T-helper 2 cell treated with Interferon-gamma antibody and Interleukin-4, amounts not matched to agents 5 μg/mL and 100 μg/mL, for 36 hours (primary cell): Measurements from ENCODE around the gene C5orf58.

Experiments used
- DNase-seq: peaks from one replicate; pipeline ENCODE4 v3.0.0; 2021; ENCODE audit warnings: low spot score
- H3K27ac Mint-ChIP-seq: one replicate; pipeline ENCODE4 v1.8.0; 2021; ENCODE audit warnings: mild to moderate bottlenecking, mixed read lengths
- H3K27me3 Mint-ChIP-seq: one replicate; pipeline ENCODE4 v1.8.0; 2021; ENCODE audit warnings: low read depth, mixed read lengths
- H3K36me3 Mint-ChIP-seq: one replicate; pipeline ENCODE4 v1.8.0; 2021; ENCODE audit warnings: low read depth, mixed read lengths
- H3K4me1 Mint-ChIP-seq: one replicate; pipeline ENCODE4 v1.8.0; 2021; ENCODE audit warnings: low read depth, mixed read lengths
- H3K4me3 Mint-ChIP-seq: one replicate; pipeline ENCODE4 v1.8.0; 2022; ENCODE audit warnings: mild to moderate bottlenecking, moderate library complexity, mixed read lengths
- H3K9me3 Mint-ChIP-seq: one replicate; pipeline ENCODE4 v1.8.0; 2021; ENCODE audit warnings: mixed read lengths

C5orf58 gene

DNA sequence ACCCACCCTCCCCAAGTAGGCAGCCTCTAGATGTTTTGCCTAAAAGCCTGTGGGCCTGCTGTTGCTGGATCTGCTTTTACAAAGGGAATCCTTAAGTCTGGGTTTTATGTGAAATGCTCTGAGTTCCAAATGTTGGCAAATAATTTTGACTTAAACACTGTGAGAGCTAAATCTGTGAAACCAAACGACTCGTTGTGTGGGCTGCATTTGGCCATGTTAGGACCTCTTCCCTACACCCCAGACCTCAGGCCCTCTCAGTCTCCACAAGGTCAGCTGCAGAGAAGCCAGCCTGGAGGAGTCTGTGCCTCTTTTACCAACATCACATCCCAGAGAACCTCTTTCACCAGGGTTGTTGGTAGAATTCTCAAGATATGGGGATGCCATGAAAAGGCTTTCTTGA lies 55.4 kb downstream of the C5orf58 start:
- Mint-ChIP-seq H3K9me3 (no peaks in the 10 kb centered on the region), H3K27ac (peak overlapping the region; percentile 66), H3K27me3 (no peaks in the 10 kb centered on the region), H3K4me3 (peak overlapping the region; percentile 100), H3K36me3 (peaks cover 98% of the 10 kb centered on the region), H3K4me1 (peaks cover 96% of the 10 kb centered on the region)
- no peak for DNase-seq

DNA sequence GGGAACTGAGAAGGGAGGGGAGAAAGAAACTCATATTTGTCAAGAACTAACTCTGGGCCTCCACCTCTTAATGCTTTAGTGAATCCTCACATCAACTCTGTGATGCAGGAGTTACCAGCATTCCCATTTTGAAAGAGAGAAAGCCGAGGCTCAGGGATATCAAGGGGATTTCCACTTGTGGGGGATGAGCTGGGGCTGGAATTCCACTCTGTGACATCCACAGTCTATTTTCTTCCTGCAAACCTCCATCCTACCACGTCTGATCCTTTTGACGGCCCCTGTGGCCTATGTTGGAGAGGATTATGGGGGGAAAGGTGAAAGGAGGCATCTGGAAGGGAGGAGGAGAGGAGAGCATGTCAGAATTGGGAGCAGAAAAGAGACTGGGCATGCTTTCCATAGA lies 55.8 kb downstream of the C5orf58 start:
- H3K27ac Mint-ChIP-seq, result peak overlapping the region; percentile 66
- no peaks in the 10 kb centered on the region for H3K27me3 Mint-ChIP-seq
- no peak for DNase-seq
- H3K4me3 Mint-ChIP-seq, result peak overlapping the region; percentile 100
- H3K36me3 Mint-ChIP-seq, result peaks cover 98% of the 10 kb centered on the region
- H3K4me1 Mint-ChIP-seq, result peaks cover 96% of the 10 kb centered on the region
- H3K9me3 Mint-ChIP-seq, result no peaks in the 10 kb centered on the region

DNA sequence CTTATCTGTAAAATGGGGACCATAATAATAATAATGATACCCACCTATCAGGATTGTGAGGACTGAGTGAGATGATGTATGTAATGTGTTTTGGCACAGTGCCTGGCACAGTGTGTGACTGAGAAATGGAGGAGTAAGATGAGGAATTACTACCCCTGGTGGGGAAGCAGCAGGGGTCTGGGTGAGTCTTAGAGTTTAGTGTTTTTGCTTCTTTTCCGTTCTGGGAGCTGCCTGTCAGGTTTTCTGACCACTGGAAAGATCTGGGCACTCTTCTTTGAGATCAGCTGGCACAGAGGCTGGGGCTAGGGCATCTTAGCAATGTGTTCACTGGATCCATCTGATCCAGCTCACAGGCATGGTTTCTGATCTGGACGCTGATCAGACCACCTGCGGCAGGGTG lies 56.3 kb downstream of the C5orf58 start:
- H3K36me3 Mint-ChIP-seq, result peaks cover 98% of the 10 kb centered on the region
- DNase-seq, result no peak
- H3K27me3 Mint-ChIP-seq, result no peaks in the 10 kb centered on the region
- H3K9me3 Mint-ChIP-seq, result no peaks in the 10 kb centered on the region
- peak overlapping the region; percentile 100 for H3K4me3 Mint-ChIP-seq
- H3K4me1 Mint-ChIP-seq, result peaks cover 92% of the 10 kb centered on the region
- H3K27ac Mint-ChIP-seq, result peak overlapping the region; percentile 68

DNA sequence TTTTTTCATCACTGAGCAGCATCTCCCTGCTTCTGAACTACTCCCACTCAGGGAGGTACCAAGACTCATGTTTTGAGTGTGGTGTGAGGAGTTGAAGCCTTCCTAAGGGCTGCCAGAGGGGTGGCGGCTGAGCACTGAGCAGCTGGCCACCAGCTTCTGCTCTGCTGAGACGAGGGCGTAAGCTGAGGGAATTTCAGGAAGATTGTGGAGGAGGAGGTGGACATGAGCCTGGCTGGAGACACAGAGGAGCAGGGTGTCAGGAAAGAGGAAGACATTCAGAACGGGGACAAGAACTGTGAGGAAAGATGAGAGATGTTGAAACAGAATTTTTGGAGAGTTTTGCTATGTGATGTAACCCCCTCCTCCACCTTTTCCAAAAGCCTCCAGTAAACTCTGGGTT lies 57.0 kb downstream of the C5orf58 start:
- Mint-ChIP-seq H3K27ac (peak overlapping the region; percentile 88), H3K36me3 (peaks cover 99% of the 10 kb centered on the region), H3K27me3 (no peaks in the 10 kb centered on the region), H3K9me3 (no peaks in the 10 kb centered on the region), H3K4me3 (peak overlapping the region; percentile 100), H3K4me1 (peaks cover 94% of the 10 kb centered on the region)
- no peak for DNase-seq

DNA sequence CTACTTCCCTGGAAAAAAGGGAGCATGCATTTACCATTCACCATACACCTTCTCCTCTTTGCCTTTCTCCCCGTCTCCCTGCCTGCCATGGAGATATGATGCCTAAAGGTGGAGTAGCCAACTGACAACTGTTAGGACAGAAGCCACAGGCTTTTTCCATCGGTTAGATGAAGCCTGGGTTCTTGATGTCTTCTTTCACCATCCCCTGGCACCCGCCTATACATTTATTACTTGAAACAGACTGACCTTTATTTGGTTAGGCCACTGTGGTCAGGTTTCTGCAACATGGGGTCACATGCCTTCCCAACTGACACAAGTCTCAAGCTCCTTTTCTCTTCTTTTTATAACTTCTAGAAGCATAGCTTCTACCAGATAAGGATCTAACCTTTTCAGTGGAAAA lies 57.7 kb downstream of the C5orf58 start:
- Mint-ChIP-seq H3K36me3 (peaks cover 99% of the 10 kb centered on the region), H3K9me3 (no peaks in the 10 kb centered on the region), H3K27me3 (no peaks in the 10 kb centered on the region), H3K27ac (peak overlapping the region; percentile 87), H3K4me1 (peaks cover 87% of the 10 kb centered on the region), H3K4me3 (peak overlapping the region; percentile 100)
- DNase-seq, result no peak

DNA sequence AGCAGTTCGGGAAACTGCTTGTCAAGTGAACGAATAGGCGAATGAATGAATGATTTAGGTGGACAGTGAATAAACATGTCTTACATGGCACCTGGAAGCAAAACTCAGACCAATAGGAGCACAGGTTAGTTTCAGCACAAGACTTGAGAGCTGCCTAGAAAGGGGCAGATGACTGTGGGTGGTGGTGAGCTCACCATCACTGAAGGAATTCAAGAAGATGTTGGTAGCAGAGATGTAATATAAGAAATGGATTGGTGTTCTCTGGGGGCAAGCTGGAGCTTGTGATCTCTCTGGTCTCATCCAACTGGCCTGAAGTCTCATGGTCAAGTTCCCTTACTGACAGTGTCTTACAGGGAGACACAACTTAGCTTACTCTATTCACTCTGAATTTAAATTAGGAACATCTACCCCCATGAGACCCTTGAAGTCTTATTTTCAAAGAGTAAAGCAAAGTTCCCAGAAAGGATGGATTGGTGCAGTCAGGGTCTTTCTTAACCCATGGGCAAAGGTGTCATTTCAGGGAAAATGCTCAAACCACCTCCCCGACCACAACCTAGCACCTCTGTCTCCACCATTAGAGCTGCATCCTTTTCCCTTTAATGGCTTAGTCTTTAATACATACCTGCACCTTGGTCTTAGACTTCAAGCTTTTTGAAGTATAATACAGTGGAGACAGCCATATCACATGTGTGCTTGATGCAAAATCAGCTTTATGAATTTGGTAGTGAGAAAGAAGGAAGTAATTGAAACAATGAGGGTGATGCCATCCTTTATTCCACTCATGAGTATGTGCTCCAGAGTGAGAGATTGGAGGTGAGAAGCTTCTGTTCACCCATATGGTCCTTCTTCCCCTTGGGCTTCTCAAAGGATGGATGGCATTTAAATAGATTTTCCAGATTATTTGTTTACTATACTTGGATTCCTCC lies 59.7 kb downstream of the C5orf58 start:
- Mint-ChIP-seq H3K4me1 (peaks cover 68% of the 10 kb centered on the region), H3K36me3 (peaks cover 99% of the 10 kb centered on the region), H3K27me3 (no peaks in the 10 kb centered on the region), H3K9me3 (no peaks in the 10 kb centered on the region), H3K27ac (peak overlapping the region; percentile 83), H3K4me3 (peak overlapping the region; percentile 100)
- no peak for DNase-seq

DNA sequence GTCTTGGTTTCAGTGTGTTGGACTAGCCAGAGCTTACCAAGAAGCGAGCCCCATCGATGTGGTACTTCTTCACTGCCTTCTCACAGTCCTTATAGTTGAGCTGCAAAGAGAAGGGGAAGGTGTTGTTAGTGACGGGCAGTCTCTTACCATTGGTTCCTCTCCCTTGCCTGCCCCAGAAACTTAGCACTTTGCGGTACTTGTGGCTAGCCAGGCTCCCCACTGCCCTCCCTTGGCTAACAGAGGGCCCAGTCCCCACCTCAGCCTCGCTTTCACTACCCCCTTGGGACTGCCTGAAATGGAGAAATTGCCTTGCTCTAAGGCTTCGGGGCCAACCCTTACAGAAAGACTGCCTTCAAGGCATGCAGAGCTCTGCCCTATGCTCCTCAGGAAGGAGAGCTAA lies 60.5 kb downstream of the C5orf58 start:
- peak overlapping the region; percentile 83 for H3K27ac Mint-ChIP-seq
- peak overlapping the region; percentile 100 for H3K4me3 Mint-ChIP-seq
- H3K36me3 Mint-ChIP-seq, result peaks cover 94% of the 10 kb centered on the region
- H3K4me1 Mint-ChIP-seq, result peaks cover 66% of the 10 kb centered on the region
- H3K9me3 Mint-ChIP-seq, result no peaks in the 10 kb centered on the region
- DNase-seq, result peak; percentile 72
- H3K27me3 Mint-ChIP-seq, result no peaks in the 10 kb centered on the region

DNA sequence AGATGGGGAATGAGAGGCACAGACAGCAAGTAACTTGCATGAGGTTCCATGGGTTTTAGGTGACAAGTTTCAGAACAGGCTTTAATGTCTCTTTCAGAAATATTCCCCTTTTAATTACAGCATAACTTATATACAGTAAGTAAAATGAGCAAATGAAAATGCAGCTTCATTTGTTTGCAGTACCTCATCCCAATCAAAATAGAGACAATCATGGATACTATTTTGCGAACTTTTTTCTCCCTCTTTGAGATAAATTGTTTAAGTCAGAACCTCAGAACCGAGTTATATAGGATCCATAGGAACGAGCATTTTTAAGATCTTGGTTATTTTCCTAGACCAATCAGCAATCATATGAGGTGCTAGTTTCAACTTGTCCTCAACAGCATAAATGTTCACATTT lies 61.3 kb downstream of the C5orf58 start:
- Mint-ChIP-seq H3K27me3 (no peaks in the 10 kb centered on the region), H3K27ac (peak overlapping the region; percentile 83), H3K36me3 (peaks cover 86% of the 10 kb centered on the region), H3K9me3 (no peaks in the 10 kb centered on the region), H3K4me1 (peaks cover 65% of the 10 kb centered on the region), H3K4me3 (peak overlapping the region; percentile 100)
- no peak for DNase-seq

DNA sequence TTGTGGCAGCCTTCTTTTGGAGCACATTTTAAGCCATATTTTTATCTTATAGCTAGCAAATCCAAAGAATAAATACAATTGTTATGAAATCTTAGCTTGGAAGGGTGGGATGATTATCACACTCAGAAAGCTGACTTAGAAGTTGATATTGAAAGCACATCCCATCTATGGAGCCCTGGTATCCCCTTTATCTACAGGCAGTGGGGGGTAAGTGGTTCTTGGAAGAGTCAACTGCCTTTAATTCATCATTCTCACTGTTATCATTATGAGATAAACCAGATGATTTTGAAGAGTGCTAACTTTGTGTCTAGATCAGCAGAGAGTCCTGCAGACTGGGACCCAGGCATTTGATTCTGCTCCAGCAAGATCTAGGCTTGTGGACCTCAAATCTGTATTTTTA lies 61.8 kb downstream of the C5orf58 start:
- no peaks in the 10 kb centered on the region for H3K9me3 Mint-ChIP-seq
- H3K27ac Mint-ChIP-seq, result peak overlapping the region; percentile 28
- H3K27me3 Mint-ChIP-seq, result no peaks in the 10 kb centered on the region
- no peak for DNase-seq
- peaks cover 63% of the 10 kb centered on the region for H3K4me1 Mint-ChIP-seq
- peak overlapping the region; percentile 100 for H3K4me3 Mint-ChIP-seq
- peaks cover 81% of the 10 kb centered on the region for H3K36me3 Mint-ChIP-seq
